Gastroesophageal sphincter (tissue), 3 donors: ENCODE data around the gene NIPA2.

Source experiments
- EP300 ChIP-seq: sonication (generic); formaldehyde crosslinking; IDR thresholded peaks from one replicate; pipeline ENCODE4 v1.6.1; 2017; ENCODE audit warnings: antibody characterized with exemption, mild to moderate bottlenecking
- POLR2AphosphoS5 ChIP-seq: sonication (generic); formaldehyde crosslinking; IDR thresholded peaks from one replicate; pipeline ENCODE4 v1.6.1; 2017; ENCODE audit warnings: antibody characterized with exemption
- TF ChIP-seq, protein P1 (sequence below), 4 experiments: fragments of 200-600 bp in 2 of 4; fragments of 450-650 bp in 2 of 4; sonication (generic) in 1 of 4; IDR thresholded peaks; one replicate each; pipeline ENCODE4 v1.5.1; 2017 to 2019; ENCODE audit warnings: antibody characterized with exemption in 4 of 4, mild to moderate bottlenecking in 2 of 4, moderate library complexity in 2 of 4

DNA sequence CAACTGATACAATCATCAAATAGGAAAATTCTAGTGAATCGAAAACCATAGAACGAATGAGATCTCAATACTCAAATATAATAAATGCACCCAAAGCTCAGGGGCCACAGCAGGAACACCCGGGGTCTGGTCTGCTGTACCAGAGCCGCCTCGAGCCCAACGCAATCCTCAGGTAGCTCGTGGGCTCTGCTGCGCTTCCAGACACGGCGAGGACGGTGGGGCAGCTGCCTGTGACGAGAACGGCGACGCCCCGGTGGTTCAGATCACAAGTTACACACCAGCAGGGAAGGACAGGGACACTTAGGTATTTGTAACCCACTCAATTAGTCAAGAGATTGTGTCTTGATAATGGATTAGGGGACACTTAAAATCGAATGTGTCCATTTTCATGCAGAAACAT, 54.6 kb downstream of the NIPA2 start:
- TF ChIP-seq, protein P1, sequence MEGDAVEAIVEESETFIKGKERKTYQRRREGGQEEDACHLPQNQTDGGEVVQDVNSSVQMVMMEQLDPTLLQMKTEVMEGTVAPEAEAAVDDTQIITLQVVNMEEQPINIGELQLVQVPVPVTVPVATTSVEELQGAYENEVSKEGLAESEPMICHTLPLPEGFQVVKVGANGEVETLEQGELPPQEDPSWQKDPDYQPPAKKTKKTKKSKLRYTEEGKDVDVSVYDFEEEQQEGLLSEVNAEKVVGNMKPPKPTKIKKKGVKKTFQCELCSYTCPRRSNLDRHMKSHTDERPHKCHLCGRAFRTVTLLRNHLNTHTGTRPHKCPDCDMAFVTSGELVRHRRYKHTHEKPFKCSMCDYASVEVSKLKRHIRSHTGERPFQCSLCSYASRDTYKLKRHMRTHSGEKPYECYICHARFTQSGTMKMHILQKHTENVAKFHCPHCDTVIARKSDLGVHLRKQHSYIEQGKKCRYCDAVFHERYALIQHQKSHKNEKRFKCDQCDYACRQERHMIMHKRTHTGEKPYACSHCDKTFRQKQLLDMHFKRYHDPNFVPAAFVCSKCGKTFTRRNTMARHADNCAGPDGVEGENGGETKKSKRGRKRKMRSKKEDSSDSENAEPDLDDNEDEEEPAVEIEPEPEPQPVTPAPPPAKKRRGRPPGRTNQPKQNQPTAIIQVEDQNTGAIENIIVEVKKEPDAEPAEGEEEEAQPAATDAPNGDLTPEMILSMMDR (IDR thresholded peaks at IDR 0.05) = no peak
- TF ChIP-seq POLR2AphosphoS5 (no peak), EP300 (no peak)
